ENCODE measurements around the gene ZBTB49. TPM values are rescaled to one million over a fixed set of nuclear protein-coding genes. Genes with fewer than 3 reads are reported as not detected.

ZBTB49 gene
- total RNA-seq, 1 experiment from 2014 or later: 5.6 TPM

DNA sequence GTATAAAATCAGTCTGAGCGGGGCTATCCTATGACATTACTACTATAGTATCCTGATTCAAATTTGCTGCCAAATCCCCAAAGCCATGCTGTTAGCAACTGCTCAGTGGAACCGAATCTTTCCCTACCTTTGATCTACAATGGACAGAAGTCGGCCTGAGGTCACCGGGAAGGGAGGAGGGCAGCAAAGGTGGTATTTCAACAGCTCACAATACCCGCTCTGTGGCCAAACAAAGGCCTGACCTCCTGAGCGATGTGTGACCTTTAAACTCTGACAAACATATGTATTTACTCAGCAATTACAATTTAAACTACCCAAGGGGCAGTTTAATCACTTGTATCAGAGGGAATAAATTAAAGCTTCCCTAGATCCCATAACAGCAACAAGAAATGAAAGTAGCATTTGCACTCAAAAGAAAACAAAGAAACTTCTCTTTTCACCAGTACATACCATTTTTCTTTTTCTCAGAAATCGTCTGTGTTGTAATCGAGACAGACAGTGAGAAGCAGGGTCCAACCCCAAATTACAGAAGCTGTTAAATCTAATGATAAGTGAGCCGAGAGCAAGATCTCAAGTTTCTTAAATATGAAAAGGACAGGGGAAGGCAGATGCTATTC lies 30.5 kb upstream of the ZBTB49 start:
- Mint-ChIP-seq H3K27me3 (ENCODE audit: low read depth) (peaks cover 5% of the 10 kb centered on the region; the same call in 1 of the 2 replicates), H3K4me3 (no peak overlapping the region), H3K4me1 (no peaks in the 10 kb centered on the region), H3K27ac (no peak overlapping the region), H3K9me3 (peaks cover 5% of the 10 kb centered on the region; the same call in 1 of the 2 replicates), H3K36me3 (no peaks in the 10 kb centered on the region)
- DNase-seq (ENCODE audit: low spot score) (no peak), ATAC-seq (no peak)
- CTCF ChIA-PET: interaction anchor here (0.5 to 1.7 kb wide), 11 partner anchors 8 to 171 kb away, joined by 3 to 5 read pairs (median 3); partner anchors contain the start of genes LYAR, TMEM128 and ZBTB49
- TF ChIP-seq GABPB1 (CRISPR knock-in tag; IDR thresholded peaks at IDR 0.05): peak; percentile 45; the same call in 1 of the 2 replicates
- TF ChIP-seq ZNF219 (CRISPR knock-in tag; IDR thresholded peaks at IDR 0.05; ENCODE audit: borderline replicate concordance): no peak
- POLR2A ChIA-PET: no interaction called here

DNA sequence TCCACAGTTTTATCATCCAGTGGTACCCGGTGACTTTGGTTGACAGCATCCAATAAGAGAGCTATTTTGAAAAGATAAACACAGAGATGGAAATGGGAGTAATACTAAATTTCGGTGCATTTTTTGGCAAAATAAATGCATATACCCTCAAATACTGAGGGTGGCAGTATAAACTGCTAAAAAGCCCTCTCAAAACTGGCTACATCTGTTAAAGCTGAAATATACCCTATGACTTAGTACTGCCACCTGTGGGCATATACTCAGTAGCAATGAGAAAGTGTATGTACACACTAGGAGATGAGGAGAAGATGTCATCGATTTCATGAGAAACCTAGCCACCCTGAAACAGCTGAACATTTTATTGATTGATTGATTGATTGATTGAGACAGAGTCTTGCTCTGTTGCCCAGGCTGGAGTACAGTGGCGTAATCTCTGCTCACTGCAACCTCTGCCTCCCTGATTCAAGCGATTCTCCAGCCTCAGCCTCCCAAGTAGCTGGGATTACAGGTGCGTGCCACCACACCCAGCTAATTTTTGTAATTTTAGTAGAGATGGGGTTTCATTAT lies 29.8 kb upstream of the ZBTB49 start:
- ChIA-PET CTCF (interaction anchor here (0.5 to 1.7 kb wide), 10 partner anchors 9 to 171 kb away, joined by 3 to 5 read pairs (median 3); partner anchors contain the start of genes LYAR and ZBTB49), POLR2A (no interaction called here)
- no peak for DNase-seq (ENCODE audit: low spot score)
- peaks cover 5% of the 10 kb centered on the region; the same call in 1 of the 2 replicates for H3K9me3 Mint-ChIP-seq
- no peaks in the 10 kb centered on the region for H3K4me1 Mint-ChIP-seq
- H3K36me3 Mint-ChIP-seq: no peaks in the 10 kb centered on the region
- no peak overlapping the region for H3K4me3 Mint-ChIP-seq
- no peak overlapping the region for H3K27ac Mint-ChIP-seq
- TF ChIP-seq PRRX2 (CRISPR knock-in tag; IDR thresholded peaks at IDR 0.05) (no peak), JAZF1 (CRISPR knock-in tag; IDR thresholded peaks at IDR 0.05) (no peak)
- peak; percentile 72 for ATAC-seq
- H3K27me3 Mint-ChIP-seq (ENCODE audit: low read depth): peaks cover 2% of the 10 kb centered on the region; the same call in 1 of the 2 replicates

DNA sequence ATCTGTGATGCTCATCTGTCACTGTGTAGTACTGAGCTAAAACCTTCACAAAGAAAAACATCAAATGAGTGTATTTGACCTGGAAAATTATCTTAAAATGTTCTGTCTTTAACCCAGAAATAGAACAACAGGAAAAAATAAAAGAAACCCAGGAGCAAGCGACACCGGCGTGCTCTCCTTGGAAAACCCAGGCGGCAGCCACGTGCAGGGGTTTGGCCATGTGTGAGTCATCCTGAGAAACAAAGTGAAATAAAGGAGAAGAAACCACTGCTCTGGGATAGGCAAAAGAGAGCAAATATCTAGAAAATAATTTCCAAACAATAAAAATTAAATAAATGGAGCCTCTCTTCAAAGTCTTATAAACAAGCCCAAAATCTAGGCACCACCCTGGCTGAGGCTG lies 22.1 kb upstream of the ZBTB49 start:
- DNase-seq (ENCODE audit: low spot score) (no peak), ATAC-seq (no peak)
- ChIA-PET POLR2A (no interaction called here), CTCF (no interaction called here)
- H3K36me3 Mint-ChIP-seq: peaks cover 36% of the 10 kb centered on the region
- no peak overlapping the region for H3K4me3 Mint-ChIP-seq
- H3K4me1 Mint-ChIP-seq: no peaks in the 10 kb centered on the region
- H3K27ac Mint-ChIP-seq: no peak overlapping the region
- TF ChIP-seq, protein P1, sequence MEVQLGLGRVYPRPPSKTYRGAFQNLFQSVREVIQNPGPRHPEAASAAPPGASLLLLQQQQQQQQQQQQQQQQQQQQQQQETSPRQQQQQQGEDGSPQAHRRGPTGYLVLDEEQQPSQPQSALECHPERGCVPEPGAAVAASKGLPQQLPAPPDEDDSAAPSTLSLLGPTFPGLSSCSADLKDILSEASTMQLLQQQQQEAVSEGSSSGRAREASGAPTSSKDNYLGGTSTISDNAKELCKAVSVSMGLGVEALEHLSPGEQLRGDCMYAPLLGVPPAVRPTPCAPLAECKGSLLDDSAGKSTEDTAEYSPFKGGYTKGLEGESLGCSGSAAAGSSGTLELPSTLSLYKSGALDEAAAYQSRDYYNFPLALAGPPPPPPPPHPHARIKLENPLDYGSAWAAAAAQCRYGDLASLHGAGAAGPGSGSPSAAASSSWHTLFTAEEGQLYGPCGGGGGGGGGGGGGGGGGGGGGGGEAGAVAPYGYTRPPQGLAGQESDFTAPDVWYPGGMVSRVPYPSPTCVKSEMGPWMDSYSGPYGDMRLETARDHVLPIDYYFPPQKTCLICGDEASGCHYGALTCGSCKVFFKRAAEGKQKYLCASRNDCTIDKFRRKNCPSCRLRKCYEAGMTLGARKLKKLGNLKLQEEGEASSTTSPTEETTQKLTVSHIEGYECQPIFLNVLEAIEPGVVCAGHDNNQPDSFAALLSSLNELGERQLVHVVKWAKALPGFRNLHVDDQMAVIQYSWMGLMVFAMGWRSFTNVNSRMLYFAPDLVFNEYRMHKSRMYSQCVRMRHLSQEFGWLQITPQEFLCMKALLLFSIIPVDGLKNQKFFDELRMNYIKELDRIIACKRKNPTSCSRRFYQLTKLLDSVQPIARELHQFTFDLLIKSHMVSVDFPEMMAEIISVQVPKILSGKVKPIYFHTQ (CRISPR knock-in tag; IDR thresholded peaks at IDR 0.05): no peak
- TF ChIP-seq, protein P2, sequence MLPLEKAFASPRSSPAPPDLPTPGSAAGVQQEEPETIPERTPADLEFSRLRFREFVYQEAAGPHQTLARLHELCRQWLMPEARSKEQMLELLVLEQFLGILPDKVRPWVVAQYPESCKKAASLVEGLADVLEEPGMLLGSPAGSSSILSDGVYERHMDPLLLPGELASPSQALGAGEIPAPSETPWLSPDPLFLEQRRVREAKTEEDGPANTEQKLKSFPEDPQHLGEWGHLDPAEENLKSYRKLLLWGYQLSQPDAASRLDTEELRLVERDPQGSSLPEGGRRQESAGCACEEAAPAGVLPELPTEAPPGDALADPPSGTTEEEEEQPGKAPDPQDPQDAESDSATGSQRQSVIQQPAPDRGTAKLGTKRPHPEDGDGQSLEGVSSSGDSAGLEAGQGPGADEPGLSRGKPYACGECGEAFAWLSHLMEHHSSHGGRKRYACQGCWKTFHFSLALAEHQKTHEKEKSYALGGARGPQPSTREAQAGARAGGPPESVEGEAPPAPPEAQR (CRISPR knock-in tag; IDR thresholded peaks at IDR 0.05): no peak
- TF ChIP-seq JAZF1 (CRISPR knock-in tag; IDR thresholded peaks at IDR 0.05): no peak
- TF ChIP-seq, protein P3, sequence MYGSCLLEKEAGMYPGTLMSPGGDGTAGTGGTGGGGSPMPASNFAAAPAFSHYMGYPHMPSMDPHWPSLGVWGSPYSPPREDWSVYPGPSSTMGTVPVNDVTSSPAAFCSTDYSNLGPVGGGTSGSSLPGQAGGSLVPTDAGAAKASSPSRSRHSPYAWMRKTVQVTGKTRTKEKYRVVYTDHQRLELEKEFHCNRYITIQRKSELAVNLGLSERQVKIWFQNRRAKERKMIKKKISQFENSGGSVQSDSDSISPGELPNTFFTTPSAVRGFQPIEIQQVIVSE (CRISPR knock-in tag; IDR thresholded peaks at IDR 0.05; ENCODE audit: borderline replicate concordance): no peak
- TF ChIP-seq, protein P4, sequence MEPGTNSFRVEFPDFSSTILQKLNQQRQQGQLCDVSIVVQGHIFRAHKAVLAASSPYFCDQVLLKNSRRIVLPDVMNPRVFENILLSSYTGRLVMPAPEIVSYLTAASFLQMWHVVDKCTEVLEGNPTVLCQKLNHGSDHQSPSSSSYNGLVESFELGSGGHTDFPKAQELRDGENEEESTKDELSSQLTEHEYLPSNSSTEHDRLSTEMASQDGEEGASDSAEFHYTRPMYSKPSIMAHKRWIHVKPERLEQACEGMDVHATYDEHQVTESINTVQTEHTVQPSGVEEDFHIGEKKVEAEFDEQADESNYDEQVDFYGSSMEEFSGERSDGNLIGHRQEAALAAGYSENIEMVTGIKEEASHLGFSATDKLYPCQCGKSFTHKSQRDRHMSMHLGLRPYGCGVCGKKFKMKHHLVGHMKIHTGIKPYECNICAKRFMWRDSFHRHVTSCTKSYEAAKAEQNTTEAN (CRISPR knock-in tag; IDR thresholded peaks at IDR 0.05): no peak
- no peak for TF ChIP-seq GTF2I (CRISPR knock-in tag; conservative IDR thresholded peaks at IDR 0.05)
- TF ChIP-seq ZNF317 (CRISPR knock-in tag; IDR thresholded peaks at IDR 0.05; ENCODE audit: borderline replicate concordance, low read depth): no peak
- TF ChIP-seq, protein P5, sequence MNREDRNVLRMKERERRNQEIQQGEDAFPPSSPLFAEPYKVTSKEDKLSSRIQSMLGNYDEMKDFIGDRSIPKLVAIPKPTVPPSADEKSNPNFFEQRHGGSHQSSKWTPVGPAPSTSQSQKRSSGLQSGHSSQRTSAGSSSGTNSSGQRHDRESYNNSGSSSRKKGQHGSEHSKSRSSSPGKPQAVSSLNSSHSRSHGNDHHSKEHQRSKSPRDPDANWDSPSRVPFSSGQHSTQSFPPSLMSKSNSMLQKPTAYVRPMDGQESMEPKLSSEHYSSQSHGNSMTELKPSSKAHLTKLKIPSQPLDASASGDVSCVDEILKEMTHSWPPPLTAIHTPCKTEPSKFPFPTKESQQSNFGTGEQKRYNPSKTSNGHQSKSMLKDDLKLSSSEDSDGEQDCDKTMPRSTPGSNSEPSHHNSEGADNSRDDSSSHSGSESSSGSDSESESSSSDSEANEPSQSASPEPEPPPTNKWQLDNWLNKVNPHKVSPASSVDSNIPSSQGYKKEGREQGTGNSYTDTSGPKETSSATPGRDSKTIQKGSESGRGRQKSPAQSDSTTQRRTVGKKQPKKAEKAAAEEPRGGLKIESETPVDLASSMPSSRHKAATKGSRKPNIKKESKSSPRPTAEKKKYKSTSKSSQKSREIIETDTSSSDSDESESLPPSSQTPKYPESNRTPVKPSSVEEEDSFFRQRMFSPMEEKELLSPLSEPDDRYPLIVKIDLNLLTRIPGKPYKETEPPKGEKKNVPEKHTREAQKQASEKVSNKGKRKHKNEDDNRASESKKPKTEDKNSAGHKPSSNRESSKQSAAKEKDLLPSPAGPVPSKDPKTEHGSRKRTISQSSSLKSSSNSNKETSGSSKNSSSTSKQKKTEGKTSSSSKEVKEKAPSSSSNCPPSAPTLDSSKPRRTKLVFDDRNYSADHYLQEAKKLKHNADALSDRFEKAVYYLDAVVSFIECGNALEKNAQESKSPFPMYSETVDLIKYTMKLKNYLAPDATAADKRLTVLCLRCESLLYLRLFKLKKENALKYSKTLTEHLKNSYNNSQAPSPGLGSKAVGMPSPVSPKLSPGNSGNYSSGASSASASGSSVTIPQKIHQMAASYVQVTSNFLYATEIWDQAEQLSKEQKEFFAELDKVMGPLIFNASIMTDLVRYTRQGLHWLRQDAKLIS (CRISPR knock-in tag; IDR thresholded peaks at IDR 0.05; ENCODE audit: borderline replicate concordance): no peak
- no peak for TF ChIP-seq ZBTB21 (CRISPR knock-in tag; IDR thresholded peaks at IDR 0.05; ENCODE audit: borderline replicate concordance)
- TF ChIP-seq, protein P6, sequence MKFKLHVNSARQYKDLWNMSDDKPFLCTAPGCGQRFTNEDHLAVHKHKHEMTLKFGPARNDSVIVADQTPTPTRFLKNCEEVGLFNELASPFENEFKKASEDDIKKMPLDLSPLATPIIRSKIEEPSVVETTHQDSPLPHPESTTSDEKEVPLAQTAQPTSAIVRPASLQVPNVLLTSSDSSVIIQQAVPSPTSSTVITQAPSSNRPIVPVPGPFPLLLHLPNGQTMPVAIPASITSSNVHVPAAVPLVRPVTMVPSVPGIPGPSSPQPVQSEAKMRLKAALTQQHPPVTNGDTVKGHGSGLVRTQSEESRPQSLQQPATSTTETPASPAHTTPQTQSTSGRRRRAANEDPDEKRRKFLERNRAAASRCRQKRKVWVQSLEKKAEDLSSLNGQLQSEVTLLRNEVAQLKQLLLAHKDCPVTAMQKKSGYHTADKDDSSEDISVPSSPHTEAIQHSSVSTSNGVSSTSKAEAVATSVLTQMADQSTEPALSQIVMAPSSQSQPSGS (CRISPR knock-in tag; IDR thresholded peaks at IDR 0.05; ENCODE audit: borderline replicate concordance, low read depth): no peak
- no peak for TF ChIP-seq JUN (CRISPR knock-in tag; IDR thresholded peaks at IDR 0.05)
- TF ChIP-seq, protein P7, sequence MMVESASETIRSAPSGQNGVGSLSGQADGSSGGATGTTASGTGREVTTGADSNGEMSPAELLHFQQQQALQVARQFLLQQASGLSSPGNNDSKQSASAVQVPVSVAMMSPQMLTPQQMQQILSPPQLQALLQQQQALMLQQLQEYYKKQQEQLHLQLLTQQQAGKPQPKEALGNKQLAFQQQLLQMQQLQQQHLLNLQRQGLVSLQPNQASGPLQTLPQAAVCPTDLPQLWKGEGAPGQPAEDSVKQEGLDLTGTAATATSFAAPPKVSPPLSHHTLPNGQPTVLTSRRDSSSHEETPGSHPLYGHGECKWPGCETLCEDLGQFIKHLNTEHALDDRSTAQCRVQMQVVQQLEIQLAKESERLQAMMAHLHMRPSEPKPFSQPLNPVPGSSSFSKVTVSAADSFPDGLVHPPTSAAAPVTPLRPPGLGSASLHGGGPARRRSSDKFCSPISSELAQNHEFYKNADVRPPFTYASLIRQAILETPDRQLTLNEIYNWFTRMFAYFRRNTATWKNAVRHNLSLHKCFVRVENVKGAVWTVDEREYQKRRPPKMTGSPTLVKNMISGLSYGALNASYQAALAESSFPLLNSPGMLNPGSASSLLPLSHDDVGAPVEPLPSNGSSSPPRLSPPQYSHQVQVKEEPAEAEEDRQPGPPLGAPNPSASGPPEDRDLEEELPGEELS (CRISPR knock-in tag; IDR thresholded peaks at IDR 0.05): no peak
- TF ChIP-seq TEAD4 (CRISPR knock-in tag; IDR thresholded peaks at IDR 0.05): no peak
- no peaks in the 10 kb centered on the region; the same call in 1 of the 2 replicates for H3K27me3 Mint-ChIP-seq (ENCODE audit: low read depth)
- H3K9me3 Mint-ChIP-seq: peaks cover 5% of the 10 kb centered on the region; the same call in 1 of the 2 replicates
